ENCODE results near the gene NALCN. TPM values are rescaled to one million over a fixed set of nuclear protein-coding genes. Genes with fewer than 3 reads are reported as not detected.

NALCN gene
- total RNA-seq, 6 experiments from 2014 or later, result 4.0 to 6.1 (median 5.0) TPM

DNA sequence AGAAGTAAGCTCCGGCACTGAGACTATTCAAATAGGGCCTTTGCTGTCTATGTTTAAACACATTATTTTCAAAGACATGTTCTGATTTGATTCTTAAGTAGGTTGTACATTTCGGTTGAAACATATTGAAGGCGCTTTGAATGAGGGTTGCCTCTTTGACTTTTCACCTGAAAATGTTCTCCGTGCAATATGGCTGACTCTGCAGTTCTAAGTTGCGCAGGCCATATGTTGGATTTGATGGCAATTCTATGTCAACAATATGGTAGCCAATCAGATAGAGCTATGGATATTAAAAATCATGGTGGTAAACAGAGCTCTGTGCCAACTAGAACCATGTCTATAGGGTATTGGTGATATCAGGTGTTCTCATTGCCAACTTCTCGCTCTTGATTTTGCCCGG, 307.3 kb downstream of the NALCN start:
- peaks cover 11% of the 10 kb centered on the region for H3K27me3 Mint-ChIP-seq (ENCODE audit: insufficient read depth)
- TF ChIP-seq, protein P1, sequence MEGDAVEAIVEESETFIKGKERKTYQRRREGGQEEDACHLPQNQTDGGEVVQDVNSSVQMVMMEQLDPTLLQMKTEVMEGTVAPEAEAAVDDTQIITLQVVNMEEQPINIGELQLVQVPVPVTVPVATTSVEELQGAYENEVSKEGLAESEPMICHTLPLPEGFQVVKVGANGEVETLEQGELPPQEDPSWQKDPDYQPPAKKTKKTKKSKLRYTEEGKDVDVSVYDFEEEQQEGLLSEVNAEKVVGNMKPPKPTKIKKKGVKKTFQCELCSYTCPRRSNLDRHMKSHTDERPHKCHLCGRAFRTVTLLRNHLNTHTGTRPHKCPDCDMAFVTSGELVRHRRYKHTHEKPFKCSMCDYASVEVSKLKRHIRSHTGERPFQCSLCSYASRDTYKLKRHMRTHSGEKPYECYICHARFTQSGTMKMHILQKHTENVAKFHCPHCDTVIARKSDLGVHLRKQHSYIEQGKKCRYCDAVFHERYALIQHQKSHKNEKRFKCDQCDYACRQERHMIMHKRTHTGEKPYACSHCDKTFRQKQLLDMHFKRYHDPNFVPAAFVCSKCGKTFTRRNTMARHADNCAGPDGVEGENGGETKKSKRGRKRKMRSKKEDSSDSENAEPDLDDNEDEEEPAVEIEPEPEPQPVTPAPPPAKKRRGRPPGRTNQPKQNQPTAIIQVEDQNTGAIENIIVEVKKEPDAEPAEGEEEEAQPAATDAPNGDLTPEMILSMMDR (IDR thresholded peaks at IDR 0.05), result no peak
- no peak overlapping the region for H3K4me3 Mint-ChIP-seq
- H3K4me1 Mint-ChIP-seq (ENCODE audit: low read depth), result no peaks in the 10 kb centered on the region
- H3K9me3 Mint-ChIP-seq, result no peaks in the 10 kb centered on the region
- no peaks in the 10 kb centered on the region for H3K36me3 Mint-ChIP-seq (ENCODE audit: low read depth)
- no peak overlapping the region for H3K27ac Mint-ChIP-seq
- no peak for DNase-seq

GRCh38 chr13:101098873-101099272, 317.4 kb downstream of the NALCN start:
- peak; percentile 2 for DNase-seq
- Mint-ChIP-seq H3K9me3 (no peaks in the 10 kb centered on the region), H3K27ac (no peak overlapping the region), H3K27me3 (ENCODE audit: insufficient read depth) (peaks cover 22% of the 10 kb centered on the region), H3K36me3 (ENCODE audit: low read depth) (no peaks in the 10 kb centered on the region), H3K4me1 (ENCODE audit: low read depth) (no peaks in the 10 kb centered on the region), H3K4me3 (no peak overlapping the region)
- TF ChIP-seq, protein P1 (IDR thresholded peaks at IDR 0.05), result no peak

GRCh38 chr13:101092985-101093384, 323.3 kb downstream of the NALCN start:
- H3K9me3 Mint-ChIP-seq, result no peaks in the 10 kb centered on the region
- no peaks in the 10 kb centered on the region for H3K4me1 Mint-ChIP-seq (ENCODE audit: low read depth)
- H3K4me3 Mint-ChIP-seq, result no peak overlapping the region
- no peak overlapping the region for H3K27ac Mint-ChIP-seq
- H3K27me3 Mint-ChIP-seq (ENCODE audit: insufficient read depth), result peaks cover 9% of the 10 kb centered on the region
- DNase-seq, result no peak
- no peaks in the 10 kb centered on the region for H3K36me3 Mint-ChIP-seq (ENCODE audit: low read depth)
- TF ChIP-seq, protein P1 (IDR thresholded peaks at IDR 0.05), result no peak

- TF ChIP-seq, protein P1 (IDR thresholded peaks at IDR 0.05), result no peak
- Mint-ChIP-seq H3K9me3 (no peaks in the 10 kb centered on the region), H3K4me1 (ENCODE audit: low read depth) (no peaks in the 10 kb centered on the region), H3K4me3 (no peak overlapping the region), H3K27ac (no peak overlapping the region), H3K27me3 (ENCODE audit: insufficient read depth) (peaks cover 4% of the 10 kb centered on the region), H3K36me3 (ENCODE audit: low read depth) (no peaks in the 10 kb centered on the region)
- no peak for DNase-seq
Measured at GRCh38 chr13:101090287-101090686, 326.0 kb downstream of the NALCN start.

- no peaks in the 10 kb centered on the region; the same call in 1 of the 2 replicates for H3K27me3 Mint-ChIP-seq (ENCODE audit: insufficient read depth)
- no peaks in the 10 kb centered on the region for H3K4me1 Mint-ChIP-seq (ENCODE audit: low read depth)
- no peak for DNase-seq
- H3K36me3 Mint-ChIP-seq (ENCODE audit: low read depth), result no peaks in the 10 kb centered on the region
- H3K4me3 Mint-ChIP-seq, result no peak overlapping the region
- no peaks in the 10 kb centered on the region for H3K9me3 Mint-ChIP-seq
- TF ChIP-seq, protein P1 (IDR thresholded peaks at IDR 0.05), result no peak
- H3K27ac Mint-ChIP-seq, result no peak overlapping the region
Measured at GRCh38 chr13:101085551-101085950, 330.8 kb downstream of the NALCN start.

- TF ChIP-seq, protein P1 (IDR thresholded peaks at IDR 0.05), result no peak
- H3K4me1 Mint-ChIP-seq (ENCODE audit: low read depth), result no peaks in the 10 kb centered on the region
- peaks cover under 1% of the 10 kb centered on the region for H3K27me3 Mint-ChIP-seq (ENCODE audit: insufficient read depth)
Measured at GRCh38 chr13:101082441-101082840, 333.9 kb downstream of the NALCN start.

More at GRCh38 chr13:101082441-101082840, 333.9 kb downstream of the NALCN start:
- Mint-ChIP-seq H3K4me3 (no peak overlapping the region), H3K36me3 (ENCODE audit: low read depth) (no peaks in the 10 kb centered on the region), H3K9me3 (no peaks in the 10 kb centered on the region), H3K27ac (no peak overlapping the region)
- no peak for DNase-seq
